Pancreas (tissue), 10 donors: Measurements from ENCODE around the gene STT3A. TPM values are rescaled to one million over a fixed set of nuclear protein-coding genes. Genes with fewer than 3 reads are reported as not detected.

Source experiments
- ATAC-seq, 4 donors: fragments of 200-7000 bp; cut with Tn5 transposase; one replicate each; pipeline versions ENCODE4 v1.8.0 to v1.9.1; 2020; ENCODE audit warnings: mild to moderate bottlenecking in 4 of 4, moderate library complexity in 4 of 4
- DNase-seq, 6 donors: peaks; one replicate each; pipeline ENCODE4 v3.0.0-alpha.2; 2020
- FAIRE-seq: peaks from 2 replicates; lab custom pipeline; 2012; peaks lifted over from hg19 to GRCh38; lab: Jason Lieb, UNC
- H3K27ac ChIP-seq, 4 donors: fragments of 200-600 bp; sonication (generic); 1 replicate in 3 of 4; 2 replicates in 1 of 4; pipeline versions ENCODE4 v1.5.0 to v1.8.0; 2020
- H3K27me3 ChIP-seq, 4 donors: fragments of 200-600 bp; one replicate each; pipeline ENCODE4 v1.8.0; 2021
- H3K36me3 ChIP-seq, 3 donors: fragments of 200-600 bp; sonication (generic) in 1 of 3; one replicate each; pipeline versions ENCODE4 v1.5.0 to v1.8.0; 2020 to 2021
- H3K4me1 ChIP-seq, 3 donors: fragments of 200-600 bp; one replicate each; pipeline ENCODE4 v1.8.0; 2021
- H3K4me3 ChIP-seq, 4 donors: fragments of 200-600 bp; sonication (generic) in 2 of 4; one replicate each; pipeline versions ENCODE4 v1.5.0 to v1.8.0; 2020 to 2021
- H3K9me3 ChIP-seq, 4 donors: fragments of 200-600 bp; one replicate each; pipeline ENCODE4 v1.8.0; 2021
- CTCF ChIP-seq, 4 donors: fragments of 200-600 bp; sonication (generic) in 3 of 4; IDR thresholded peaks; one replicate each; pipeline versions ENCODE4 v1.5.0 to v1.8.0; 2021; ENCODE audit warnings: antibody characterized with exemption in 4 of 4
- whole genome bisulfite sequencing, 2 donors: extraction: QIAGEN DNeasy Blood & Tissue Kit; methylation state at CpG; one replicate each; pipeline ENCODE4 v1.1.7; 2013; 5-methylcytosine and 5-hydroxymethylcytosine counted together
- intact Hi-C, 3 donors: fragments of 100-400 bp; cut with DNase I; formaldehyde crosslinking; loops; one replicate each; pipeline versions ENCODE4 v1.11.1 to v1.14.2; 2022
- polyA plus RNA-seq, 2 donors: library from polyadenylated mRNA; stranded (reverse); fragments of 200-250 nt; gene quantifications; one replicate each; pipeline ENCODE4 v1.2.3, GENCODE V29; 2013
- total RNA-seq, 6 donors: library from RNA; stranded (reverse); fragmentation: NEBNext Ultra II Directional in 4 of 6; extraction: Animal tissue kit (Norgen Biotek cat#: 25700) in 4 of 6; gene quantifications; one replicate each; pipeline versions ENCODE4 v1.2.1 to v1.2.4, GENCODE V29; 2021 to 2023
- donor health status: healthy with polysubstance abuse.
- donor health status: DM: no; HTN: no; CAD: no; lungs with moderate emphysema.
- donor health status: DM: no; HTN: no; CAD: no.
- donor health status: control.
- donor health status: control.
- donor health status: Bipolar disorder and iron deficiency.
- donor health status: DM: yes; HTN: yes; CAD: no.
- donor health status: DM: no; HTN: no; CAD: no.
- donor health status: DM: no; HTN: no; CAD: no.
- donor health status: DM: yes; HTN: yes; CAD: no.

STT3A gene
- total and polyA plus RNA-seq, 8 donors, result 37.4 to 121 (median 89.4) TPM

- peak overlapping the region in 2 of 4 donors; percentile 98 to 99 for H3K27ac ChIP-seq
- TF ChIP-seq CTCF (IDR thresholded peaks at IDR 0.05), result no peak
- peak overlapping the region; percentile 41 to 75 (median 67) for H3K4me3 ChIP-seq
- H3K4me1 ChIP-seq, result peaks cover 0 to 14% (median 11%) of the 10 kb centered on the region in 3 donors
- intact Hi-C loops, result no loop called here
- no peaks in the 10 kb centered on the region for H3K27me3 ChIP-seq
- FAIRE-seq (no peak), ATAC-seq (peak; percentile 14 to 51 (median 44)), DNase-seq (peak in 2 of 6 donors; percentile 7 to 11)
- no peaks in the 10 kb centered on the region for H3K9me3 ChIP-seq
- peaks cover 0 to 5% (median 0%) of the 10 kb centered on the region in 3 donors for H3K36me3 ChIP-seq
- WGBS, 2 donors, result 0% methylated on average over 18 of the region's 18 CpGs
Measured at GRCh38 chr11:125626288-125626950, 33.8 kb downstream of the STT3A start.

GRCh38 chr11:125627236-125627910 lies 34.7 kb downstream of the STT3A start:
- peaks cover 0 to 14% (median 11%) of the 10 kb centered on the region in 3 donors for H3K4me1 ChIP-seq
- no peak for FAIRE-seq
- H3K4me3 ChIP-seq, result no peak overlapping the region
- no peak for ATAC-seq
- intact Hi-C loops, result no loop called here
- H3K27me3 ChIP-seq, result no peaks in the 10 kb centered on the region
- no peak overlapping the region for H3K27ac ChIP-seq
- no peak for DNase-seq
- no peak for TF ChIP-seq CTCF (IDR thresholded peaks at IDR 0.05)
- no peaks in the 10 kb centered on the region for H3K36me3 ChIP-seq
- H3K9me3 ChIP-seq, result no peaks in the 10 kb centered on the region
- 61 to 63% methylated on average over 7 of the region's 7 CpGs for WGBS, 2 donors

GRCh38 chr11:125637840-125638239 lies 45.2 kb downstream of the STT3A start:
- no peak for FAIRE-seq
- no peak for TF ChIP-seq CTCF (IDR thresholded peaks at IDR 0.05)
- no peaks in the 10 kb centered on the region for H3K27me3 ChIP-seq
- no peak for ATAC-seq
- H3K4me3 ChIP-seq, result no peak overlapping the region
- intact Hi-C loops, result no loop called here
- no peaks in the 10 kb centered on the region for H3K36me3 ChIP-seq
- H3K4me1 ChIP-seq, result no peaks in the 10 kb centered on the region
- H3K9me3 ChIP-seq, result no peaks in the 10 kb centered on the region
- H3K27ac ChIP-seq, result no peak overlapping the region
- DNase-seq, result no peak
- 76 to 83% methylated on average over 3 of the region's 3 CpGs for WGBS, 2 donors

- Histone ChIP-seq H3K27me3 (no peaks in the 10 kb centered on the region), H3K4me1 (no peaks in the 10 kb centered on the region), H3K4me3 (no peak overlapping the region), H3K36me3 (no peaks in the 10 kb centered on the region), H3K9me3 (no peaks in the 10 kb centered on the region), H3K27ac (no peak overlapping the region)
- DNase-seq (no peak), ATAC-seq (no peak), FAIRE-seq (no peak)
- WGBS, 2 donors, result 71 to 86% methylated on average over 1 of the region's 1 CpG
- no peak for TF ChIP-seq CTCF (IDR thresholded peaks at IDR 0.05)
- intact Hi-C loops, result no loop called here
Measured at GRCh38 chr11:125638315-125638714, 45.7 kb downstream of the STT3A start.

GRCh38 chr11:125645871-125646270 lies 53.2 kb downstream of the STT3A start:
- intact Hi-C loops, result no loop called here
- H3K36me3 ChIP-seq, result no peaks in the 10 kb centered on the region
- 95 to 99% methylated on average over 3 of the region's 3 CpGs for WGBS, 2 donors
- DNase-seq, result no peak
- no peak overlapping the region for H3K27ac ChIP-seq
- H3K27me3 ChIP-seq, result no peaks in the 10 kb centered on the region
- no peak for ATAC-seq
- TF ChIP-seq CTCF (IDR thresholded peaks at IDR 0.05), result no peak
- H3K4me1 ChIP-seq, result no peaks in the 10 kb centered on the region
- H3K9me3 ChIP-seq, result no peaks in the 10 kb centered on the region
- FAIRE-seq, result no peak
- H3K4me3 ChIP-seq, result no peak overlapping the region
